Neuron (in vitro differentiated cells): Measurements from ENCODE around the gene CLEC12A.

Experiments used
- H2AFZ ChIP-seq: one replicate; pipeline ENCODE4 v1.6.1; 2013; ENCODE audit warnings: low read depth, mild to moderate bottlenecking, inconsistent platforms, low read length, moderate library complexity
- H3K27me3 ChIP-seq: one replicate; pipeline ENCODE4 v1.6.1; 2013; ENCODE audit warnings: low read length; ENCODE audit not compliant: insufficient read depth
- H3K36me3 ChIP-seq: one replicate; pipeline ENCODE4 v1.6.1; 2013; ENCODE audit warnings: low read length; ENCODE audit not compliant: insufficient read depth
- H3K4me1 ChIP-seq: one replicate; pipeline ENCODE4 v1.6.1; 2013; ENCODE audit warnings: low read length; ENCODE audit not compliant: insufficient read depth
- H3K4me3 ChIP-seq: 2 replicates; pipeline ENCODE4 v1.5.1; 2013; ENCODE audit warnings: mild to moderate bottlenecking, low read length, moderate library complexity
- H3K9me3 ChIP-seq: one replicate; pipeline ENCODE4 v1.6.1; 2013; ENCODE audit warnings: low read length

Gene CLEC12A

DNA sequence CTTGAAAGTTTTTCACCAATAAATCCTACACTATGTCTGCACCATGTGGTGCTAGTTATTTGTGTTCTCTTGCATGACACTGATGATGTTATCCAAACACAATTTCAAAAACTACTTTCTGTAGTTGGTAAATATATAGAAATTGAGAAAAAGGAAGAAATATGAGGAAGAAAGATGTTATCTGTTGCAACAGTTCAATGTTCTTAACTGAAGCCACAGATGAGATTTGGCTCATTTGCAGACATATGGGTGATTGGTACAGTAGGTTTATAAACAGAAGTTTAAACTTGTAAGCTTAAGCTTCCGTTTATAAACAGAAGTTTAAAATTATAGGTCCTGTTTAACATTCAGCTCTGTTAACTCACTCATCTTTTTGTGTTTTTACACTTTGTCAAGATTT is at the start of gene CLEC12A:
TSS of gene CLEC12A (plus strand) at position 229 of the 400 bp plus-strand sequence. CDS start 188 bp downstream, outside the sequence.
- no peaks in the 10 kb centered on the region for H3K36me3 ChIP-seq
- no peaks in the 10 kb centered on the region for H3K9me3 ChIP-seq
- H3K27me3 ChIP-seq: no peaks in the 10 kb centered on the region
- H3K4me1 ChIP-seq: no peaks in the 10 kb centered on the region
- no peak within 1 kb of the TSS for H2AFZ ChIP-seq
- H3K4me3 ChIP-seq: no peak within 1 kb of the TSS

DNA sequence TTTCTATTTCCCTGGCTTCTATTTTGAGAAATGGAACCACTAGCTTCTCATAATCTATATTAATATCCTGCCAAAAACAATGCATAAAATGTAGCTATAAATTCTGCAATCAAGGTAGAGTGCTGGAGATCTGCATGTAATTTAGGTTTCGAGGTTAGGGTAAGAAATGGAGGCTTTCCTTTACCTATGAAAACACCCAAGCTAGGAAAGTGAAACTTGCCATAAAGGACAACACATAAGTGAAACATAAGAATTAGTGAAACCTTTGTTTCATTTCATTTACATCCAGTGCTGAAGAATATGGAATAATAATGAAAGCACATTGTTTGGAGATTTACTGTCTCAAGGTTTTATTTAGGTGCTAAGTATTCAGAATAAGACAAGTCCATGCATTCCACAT is 48.8 kb upstream of the CLEC12A start:
- Histone ChIP-seq H3K36me3 (no peaks in the 10 kb centered on the region), H3K4me3 (no peak overlapping the region), H2AFZ (no peak overlapping the region), H3K4me1 (no peaks in the 10 kb centered on the region), H3K27me3 (no peaks in the 10 kb centered on the region), H3K9me3 (no peaks in the 10 kb centered on the region)

DNA sequence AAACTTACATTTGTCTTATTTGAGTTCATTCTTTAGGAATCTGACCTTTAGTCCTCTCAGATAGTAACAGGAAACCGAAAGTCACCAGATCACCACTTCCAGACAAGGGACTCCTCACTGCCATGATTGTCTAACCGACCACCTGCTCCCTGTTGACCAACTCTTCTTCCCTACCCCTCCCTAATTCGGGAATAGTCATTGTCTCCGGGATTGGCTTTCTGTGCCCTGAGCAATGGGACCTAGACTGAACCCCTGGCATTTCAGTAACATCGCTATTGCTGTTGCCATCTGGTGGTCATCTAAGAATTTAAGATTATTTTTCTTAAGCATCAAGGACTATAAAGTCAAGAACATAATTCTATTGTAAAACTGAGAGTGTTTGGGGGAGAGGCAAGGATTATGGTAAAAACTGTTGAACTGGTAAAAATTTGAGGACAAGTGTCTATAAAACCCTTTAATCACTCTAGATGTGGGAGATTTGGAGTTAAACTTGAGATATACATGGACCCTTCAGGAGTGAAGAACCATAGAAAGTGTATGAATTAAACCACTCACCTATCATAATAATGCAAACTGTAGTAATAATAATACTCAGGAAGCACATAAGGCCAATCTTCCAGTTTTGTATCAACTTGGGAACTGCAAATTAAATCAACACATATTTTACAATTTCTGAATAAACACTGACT is 45.4 kb upstream of the CLEC12A start:
- Histone ChIP-seq H3K27me3 (no peaks in the 10 kb centered on the region), H2AFZ (no peak overlapping the region), H3K4me1 (no peaks in the 10 kb centered on the region), H3K9me3 (no peaks in the 10 kb centered on the region), H3K36me3 (no peaks in the 10 kb centered on the region), H3K4me3 (no peak overlapping the region)

DNA sequence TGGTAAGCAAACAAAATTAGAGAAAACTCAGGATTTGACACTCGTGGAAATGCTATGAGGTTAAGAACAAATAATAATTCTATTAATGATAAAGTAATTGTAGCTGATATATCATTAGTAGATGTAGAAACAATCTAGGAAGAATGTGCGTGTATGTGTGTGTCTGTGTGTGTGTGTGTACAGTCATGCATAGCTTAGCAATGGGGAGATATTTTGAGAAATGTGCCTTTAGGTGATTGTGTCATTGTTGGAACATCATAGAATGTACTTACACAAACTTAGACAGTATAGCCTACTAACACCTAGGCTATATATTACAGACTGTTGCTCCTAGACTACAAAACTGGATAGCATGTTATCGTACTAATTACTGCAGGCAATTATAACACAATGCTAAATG is 44.3 kb upstream of the CLEC12A start:
- Histone ChIP-seq H3K36me3 (no peaks in the 10 kb centered on the region), H3K4me3 (no peak overlapping the region), H3K27me3 (no peaks in the 10 kb centered on the region), H2AFZ (no peak overlapping the region), H3K4me1 (no peaks in the 10 kb centered on the region), H3K9me3 (no peaks in the 10 kb centered on the region)

DNA sequence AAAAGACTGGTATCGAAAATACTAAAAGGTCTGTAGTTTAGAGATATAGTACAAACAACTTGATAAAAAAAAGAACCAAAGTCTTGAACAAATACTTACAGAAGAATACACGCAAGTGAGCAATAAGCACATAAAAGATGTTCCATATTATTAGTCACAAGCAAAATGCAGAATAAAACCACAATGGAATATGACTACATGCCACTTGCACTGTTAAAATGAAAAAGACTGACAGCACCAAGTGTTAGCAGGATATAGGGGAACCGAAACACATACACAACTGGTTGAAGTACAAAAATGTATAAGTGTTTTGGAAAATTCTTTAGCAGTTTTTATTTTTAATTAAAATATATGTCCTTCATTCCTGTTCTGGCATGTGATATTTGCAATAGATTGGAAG is 42.6 kb upstream of the CLEC12A start:
- no peaks in the 10 kb centered on the region for H3K36me3 ChIP-seq
- no peak overlapping the region for H3K4me3 ChIP-seq
- no peak overlapping the region for H2AFZ ChIP-seq
- no peaks in the 10 kb centered on the region for H3K9me3 ChIP-seq
- no peaks in the 10 kb centered on the region for H3K4me1 ChIP-seq
- no peaks in the 10 kb centered on the region for H3K27me3 ChIP-seq

DNA sequence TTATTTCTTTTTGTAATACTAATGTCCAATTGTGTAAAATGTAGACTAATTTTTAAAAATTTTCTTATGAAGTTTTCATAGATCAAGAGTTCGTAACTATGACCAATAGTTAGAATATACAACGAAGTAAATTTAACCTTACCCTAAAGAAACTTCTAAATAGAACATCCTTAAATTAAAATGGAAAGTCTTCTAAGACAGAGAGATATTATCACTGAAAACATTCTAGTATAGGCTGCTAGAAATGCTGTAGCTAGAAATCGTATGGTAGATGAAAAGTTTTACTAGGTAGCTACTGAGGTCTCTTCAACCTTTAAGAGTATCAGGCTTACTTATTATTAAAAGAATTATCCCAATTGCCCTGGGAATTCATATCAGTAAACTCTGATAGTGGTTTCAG is 40.0 kb upstream of the CLEC12A start:
- H3K4me3 ChIP-seq: no peak overlapping the region
- no peaks in the 10 kb centered on the region for H3K36me3 ChIP-seq
- no peaks in the 10 kb centered on the region for H3K27me3 ChIP-seq
- no peaks in the 10 kb centered on the region for H3K4me1 ChIP-seq
- H3K9me3 ChIP-seq: no peaks in the 10 kb centered on the region
- no peak overlapping the region for H2AFZ ChIP-seq

DNA sequence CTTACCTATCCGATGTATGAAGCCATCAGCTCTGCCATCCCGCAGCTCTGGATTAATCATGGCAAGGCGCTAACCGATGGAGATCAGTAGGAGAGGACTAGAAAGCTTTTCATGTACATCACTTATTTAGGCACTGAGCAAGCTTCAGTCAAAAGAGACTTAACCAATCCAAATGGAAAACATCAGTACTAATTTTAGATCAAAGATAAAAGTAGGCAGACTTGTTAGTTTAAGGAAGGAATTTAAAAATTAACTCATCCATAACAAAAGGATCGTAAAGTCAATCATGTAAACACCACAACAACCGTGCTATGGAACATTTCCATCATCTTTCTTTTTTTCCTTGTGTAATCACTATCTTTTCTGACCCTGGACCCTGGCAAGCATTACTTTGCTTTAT is 38.9 kb upstream of the CLEC12A start, which contains the start of gene CLEC2A:
TSS of gene CLEC2A (minus strand) at position 101 of the 400 bp plus-strand sequence. CDS start at position 60, 41 bp downstream.
- no peaks in the 10 kb centered on the region for H3K4me1 ChIP-seq
- peaks cover 2% of the 10 kb centered on the region for H3K27me3 ChIP-seq
- no peaks in the 10 kb centered on the region for H3K36me3 ChIP-seq
- H3K9me3 ChIP-seq: no peaks in the 10 kb centered on the region
- no peak within 1 kb of the TSS for H3K4me3 ChIP-seq
- no peak within 1 kb of the TSS for H2AFZ ChIP-seq

DNA sequence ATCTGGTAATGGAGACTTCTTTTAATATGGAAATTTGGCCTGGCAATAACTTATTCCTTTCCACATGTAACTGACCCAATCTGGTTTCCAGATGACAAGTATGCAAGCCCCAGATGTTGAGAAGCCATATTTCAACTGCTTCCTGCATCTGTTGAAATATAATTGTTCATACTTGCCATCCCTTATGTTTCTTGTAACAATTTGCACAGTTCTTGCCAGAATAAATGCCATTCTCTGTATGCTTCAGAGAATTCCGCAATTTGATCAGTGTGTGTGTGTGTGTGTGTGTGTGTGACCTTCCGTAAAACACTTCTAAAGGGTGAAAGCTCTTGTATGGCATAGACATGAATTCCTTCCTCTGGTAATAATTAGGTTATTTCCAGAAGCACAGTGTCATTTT is 37.3 kb upstream of the CLEC12A start:
- Histone ChIP-seq H2AFZ (no peak overlapping the region), H3K4me3 (no peak overlapping the region), H3K27me3 (peaks cover 2% of the 10 kb centered on the region), H3K36me3 (no peaks in the 10 kb centered on the region), H3K4me1 (no peaks in the 10 kb centered on the region), H3K9me3 (no peaks in the 10 kb centered on the region)

DNA sequence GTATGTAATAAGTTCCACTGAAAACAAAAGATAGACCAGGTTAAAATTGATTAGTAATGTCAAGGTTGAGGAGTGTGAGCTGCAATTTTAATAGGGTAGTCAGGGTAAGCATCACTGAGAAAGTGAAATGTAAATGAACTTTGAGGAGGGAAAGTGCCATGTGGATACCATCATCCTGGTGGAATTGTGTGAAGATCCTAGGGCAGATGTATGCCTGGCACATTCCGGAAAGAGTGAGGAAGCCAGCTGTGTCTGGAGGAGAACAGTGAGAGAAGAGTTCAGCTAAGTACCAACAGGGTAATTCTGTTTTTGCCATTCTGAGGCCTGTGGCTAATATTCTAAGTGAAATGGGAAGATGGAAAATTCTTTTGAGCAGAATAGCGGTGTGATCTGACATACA is 36.2 kb upstream of the CLEC12A start:
- Histone ChIP-seq H3K36me3 (no peaks in the 10 kb centered on the region), H2AFZ (no peak overlapping the region), H3K27me3 (peaks cover 2% of the 10 kb centered on the region), H3K4me1 (no peaks in the 10 kb centered on the region), H3K4me3 (no peak overlapping the region), H3K9me3 (no peaks in the 10 kb centered on the region)

DNA sequence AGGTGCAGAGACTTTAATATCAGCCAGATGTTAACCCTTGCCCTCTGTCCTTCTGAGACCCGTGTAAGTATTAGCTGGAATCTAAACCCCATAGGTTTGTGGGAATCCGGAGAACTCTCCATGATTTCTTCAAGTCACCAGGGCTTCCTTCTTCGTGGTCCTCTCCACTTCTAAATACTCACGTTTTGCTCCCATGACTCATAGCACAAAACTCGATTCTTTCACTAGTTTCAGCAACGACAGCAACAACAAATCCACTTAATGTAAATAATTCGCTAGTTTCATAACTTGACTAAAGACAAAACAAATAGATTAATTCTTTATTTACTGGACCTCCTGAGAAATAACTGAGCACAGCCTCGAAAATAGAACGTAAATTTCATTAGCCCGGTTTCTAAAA is 34.6 kb upstream of the CLEC12A start:
- no peaks in the 10 kb centered on the region for H3K4me1 ChIP-seq
- H3K9me3 ChIP-seq: no peaks in the 10 kb centered on the region
- no peak overlapping the region for H3K4me3 ChIP-seq
- H3K36me3 ChIP-seq: no peaks in the 10 kb centered on the region
- H3K27me3 ChIP-seq: peaks cover 2% of the 10 kb centered on the region
- H2AFZ ChIP-seq: no peak overlapping the region

DNA sequence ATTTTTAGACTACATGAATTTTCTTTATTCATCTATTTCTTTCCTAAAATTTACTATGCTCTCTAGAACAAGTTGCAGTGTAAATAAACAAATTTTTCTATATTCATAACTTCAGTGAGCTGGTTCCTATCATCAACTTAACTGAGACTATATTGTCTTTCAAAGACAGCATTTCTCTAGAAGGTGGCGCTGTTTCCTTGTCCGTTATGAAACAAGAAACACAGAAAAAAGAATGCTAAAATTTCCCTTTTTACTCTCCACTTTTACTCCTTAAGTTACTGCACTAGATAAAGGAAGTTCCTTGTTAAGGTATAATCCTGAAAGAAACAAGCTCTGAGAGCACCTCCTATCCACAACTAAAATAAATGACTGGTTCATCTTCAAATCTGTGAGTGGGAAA is 30.8 kb upstream of the CLEC12A start:
- no peak overlapping the region for H2AFZ ChIP-seq
- H3K27me3 ChIP-seq: peaks cover 2% of the 10 kb centered on the region
- no peaks in the 10 kb centered on the region for H3K9me3 ChIP-seq
- H3K36me3 ChIP-seq: no peaks in the 10 kb centered on the region
- no peak overlapping the region for H3K4me3 ChIP-seq
- no peaks in the 10 kb centered on the region for H3K4me1 ChIP-seq

DNA sequence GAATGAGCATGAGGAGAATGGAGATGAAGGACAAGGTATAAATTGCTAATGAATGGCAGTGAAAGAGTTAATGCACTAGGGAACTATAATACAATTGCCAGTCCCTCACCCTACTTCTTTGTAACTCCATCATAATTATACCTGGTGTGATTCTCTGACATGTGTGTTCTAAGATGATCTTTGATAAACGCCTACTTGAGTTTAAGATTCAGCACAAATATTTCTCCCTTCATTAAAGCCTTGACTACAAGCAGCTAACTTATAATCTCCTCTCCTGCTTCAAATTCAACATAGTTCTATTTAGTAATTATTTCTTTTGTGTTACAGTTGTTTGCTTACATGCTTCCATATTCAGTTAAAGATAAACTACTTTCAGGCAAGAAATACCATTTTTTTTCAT is 29.4 kb upstream of the CLEC12A start:
- Histone ChIP-seq H3K9me3 (no peaks in the 10 kb centered on the region), H3K27me3 (peaks cover 2% of the 10 kb centered on the region), H3K4me3 (no peak overlapping the region), H3K36me3 (no peaks in the 10 kb centered on the region), H3K4me1 (no peaks in the 10 kb centered on the region), H2AFZ (no peak overlapping the region)

DNA sequence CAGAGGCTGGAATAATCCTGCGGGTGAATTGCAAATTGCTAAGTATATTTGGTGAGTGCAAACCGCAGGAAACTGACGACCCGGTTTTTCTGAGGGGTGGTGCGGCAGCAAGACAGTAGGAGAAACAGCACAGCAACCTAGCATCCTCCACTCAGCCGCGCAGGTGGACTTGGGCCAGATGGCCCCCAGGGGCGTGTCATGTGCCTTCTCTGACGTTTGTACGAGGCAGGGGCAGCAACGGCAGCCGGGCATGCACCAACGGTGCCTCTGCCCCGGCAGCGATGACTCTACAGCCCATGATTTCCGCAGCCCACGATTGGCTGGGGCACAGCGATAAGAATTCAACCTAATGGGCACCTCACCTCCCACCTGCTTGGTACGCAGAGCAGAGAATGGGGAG is 28.0 kb upstream of the CLEC12A start:
- no peaks in the 10 kb centered on the region for H3K36me3 ChIP-seq
- no peaks in the 10 kb centered on the region for H3K4me1 ChIP-seq
- H3K4me3 ChIP-seq: no peak overlapping the region
- H2AFZ ChIP-seq: no peak overlapping the region
- H3K9me3 ChIP-seq: no peaks in the 10 kb centered on the region
- H3K27me3 ChIP-seq: no peaks in the 10 kb centered on the region

DNA sequence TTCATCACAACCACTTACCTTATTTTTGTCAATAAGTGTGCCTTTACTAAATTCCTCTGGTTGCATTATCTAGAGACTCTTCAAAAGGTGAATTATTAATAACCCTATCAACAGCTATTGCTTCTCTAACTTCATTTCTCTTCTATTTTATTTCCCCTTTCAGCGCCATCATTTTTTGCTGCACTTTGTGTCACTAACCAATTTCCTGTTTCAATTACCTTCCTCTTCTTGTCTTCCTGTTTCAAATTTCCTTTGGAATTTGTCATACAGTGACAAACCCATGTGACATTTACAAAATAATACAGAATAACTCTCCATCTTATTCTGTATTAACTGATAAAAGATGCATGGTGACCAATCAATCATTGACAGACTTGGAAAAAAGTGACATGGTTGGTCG is 26.8 kb upstream of the CLEC12A start:
- Histone ChIP-seq H3K4me1 (no peaks in the 10 kb centered on the region), H3K4me3 (no peak overlapping the region), H3K27me3 (no peaks in the 10 kb centered on the region), H3K9me3 (no peaks in the 10 kb centered on the region), H2AFZ (no peak overlapping the region), H3K36me3 (no peaks in the 10 kb centered on the region)
